IMR-90 (cell line): ENCODE data around the gene CACNA1G.

Experiments
- CTCF ChIP-seq: conservative IDR thresholded peaks from 2 replicates; pipeline ENCODE4 v1.5.1; 2012; ENCODE audit warnings: mild to moderate bottlenecking, low read depth, low read length, improper control_type of control experiment
- ELK1 ChIP-seq: fragments of 150-350 bp; IDR thresholded peaks from 2 replicates; pipeline ENCODE4 v1.6.1; 2016; ENCODE audit warnings: low read depth, mild to moderate bottlenecking, low read length, moderate library complexity, borderline replicate concordance
- FOS ChIP-seq: fragments of 150-350 bp; IDR thresholded peaks from 2 replicates; pipeline ENCODE4 v1.6.1; 2016; ENCODE audit warnings: low read depth, low read length
- MAZ ChIP-seq: IDR thresholded peaks from 2 replicates; pipeline ENCODE4 v1.6.1; 2012; ENCODE audit warnings: low read depth, mild to moderate bottlenecking, low read length, improper control_type of control experiment, moderate library complexity, borderline replicate concordance
- POLR2A ChIP-seq: IDR thresholded peaks from 2 replicates; pipeline ENCODE4 v1.6.1; 2012; ENCODE audit warnings: mild to moderate bottlenecking, low read depth, low read length
- RFX5 ChIP-seq: IDR thresholded peaks from 2 replicates; pipeline ENCODE4 v1.8.0; 2012; ENCODE audit warnings: low read depth, mild to moderate bottlenecking, low read length, moderate library complexity
- SMC3 ChIP-seq: fragments of 150-350 bp; IDR thresholded peaks from 2 replicates; pipeline ENCODE4 v1.6.1; 2016; ENCODE audit warnings: low read depth, mild to moderate bottlenecking, antibody characterized with exemption, low read length, moderate library complexity

- no peak for TF ChIP-seq CTCF
- no peak for TF ChIP-seq POLR2A
- TF ChIP-seq FOS = no peak
- TF ChIP-seq MAZ = no peak
- TF ChIP-seq SMC3 = no peak
- no peak for TF ChIP-seq ELK1
- no peak for TF ChIP-seq RFX5
These were observed 104.4 kb downstream of the CACNA1G start for GRCh38 chr17:50664788-50665458.
